Keratinocyte (primary cell): ENCODE measurements around the gene PIGS. TPM values are rescaled to one million over a fixed set of nuclear protein-coding genes. Genes with fewer than 3 reads are reported as not detected.
A peak's percentile ranks its signal among the peaks of the same experiment; 100 is the strongest.

Source experiments
- DNase-seq: peaks from one replicate; pipeline ENCODE4 v3.0.0-alpha.2; 2011; ENCODE audit warnings: low read depth, missing footprints, low spot score
- FAIRE-seq: peaks from 2 replicates; lab custom pipeline; 2011; peaks lifted over from hg19 to GRCh38; lab: Jason Lieb, UNC
- H2AFZ ChIP-seq: 2 replicates; pipeline ENCODE4 v1.6.0; 2012; ENCODE audit warnings: low read length, control low read depth, inconsistent platforms; ENCODE audit not compliant: control insufficient read depth
- H3K27ac ChIP-seq: 2 replicates; pipeline ENCODE4 v1.5.1; 2011; ENCODE audit warnings: low read length; ENCODE audit not compliant: control insufficient read depth, insufficient read depth
- H3K27me3 ChIP-seq: 3 replicates; pipeline ENCODE4 v1.6.0; 2011; ENCODE audit warnings: low read length; ENCODE audit not compliant: control insufficient read depth, insufficient read depth; ENCODE audit errors: extremely low read depth
- H3K36me3 ChIP-seq, 2 experiments: 2 replicates in 1 of 2; 3 replicates in 1 of 2; pipeline ENCODE4 v1.5.1; 2011; ENCODE audit warnings: low read length in 2 of 2, mild to moderate bottlenecking in 1 of 2; ENCODE audit not compliant: control insufficient read depth in 2 of 2, insufficient read depth in 2 of 2; ENCODE audit errors: extremely low read depth in 1 of 2
- H3K4me1 ChIP-seq: 3 replicates; pipeline ENCODE4 v1.5.1; 2011; ENCODE audit warnings: low read length; ENCODE audit not compliant: control insufficient read depth, insufficient read depth; ENCODE audit errors: extremely low read depth
- H3K4me2 ChIP-seq: 3 replicates; pipeline ENCODE4 v1.6.0; 2011; ENCODE audit warnings: low read depth, low read length; ENCODE audit not compliant: control insufficient read depth, insufficient read depth; ENCODE audit errors: extremely low read depth
- H3K4me3 ChIP-seq, 3 experiments: fragments of 200-600 bp in 1 of 3; sonication (generic) in 1 of 3; 2 replicates in 2 of 3; 3 replicates in 1 of 3; pipeline ENCODE4 v1.5.1; 2011 to 2016; ENCODE audit warnings: low read length in 3 of 3, mild to moderate bottlenecking in 3 of 3, control low read depth in 2 of 3, inconsistent platforms in 1 of 3, low read depth in 1 of 3, mixed read lengths in 1 of 3, mixed run types in 1 of 3, moderate library complexity in 1 of 3; ENCODE audit not compliant: control insufficient read depth in 2 of 3, insufficient read depth in 2 of 3; ENCODE audit errors: extremely low read depth in 1 of 3
- H3K79me2 ChIP-seq: 2 replicates; pipeline ENCODE4 v1.6.0; 2012; ENCODE audit warnings: low read length; ENCODE audit not compliant: control insufficient read depth, insufficient read depth
- H3K9ac ChIP-seq: 3 replicates; pipeline ENCODE4 v1.6.0; 2011; ENCODE audit warnings: low read length; ENCODE audit not compliant: control insufficient read depth, insufficient read depth; ENCODE audit errors: extremely low read depth
- H3K9me1 ChIP-seq: 3 replicates; pipeline ENCODE4 v1.6.0; 2011; ENCODE audit warnings: low read length; ENCODE audit not compliant: control insufficient read depth, insufficient read depth; ENCODE audit errors: extremely low read depth
- H3K9me3 ChIP-seq: 2 replicates; pipeline ENCODE4 v1.5.1; 2012; ENCODE audit warnings: low read depth, low read length; ENCODE audit not compliant: control insufficient read depth
- H4K20me1 ChIP-seq: 3 replicates; pipeline ENCODE4 v1.6.0; 2011; ENCODE audit warnings: low read length; ENCODE audit not compliant: control insufficient read depth, insufficient read depth; ENCODE audit errors: extremely low read depth
- CTCF ChIP-seq, 3 experiments: IDR thresholded peaks in 1 of 3; conservative IDR thresholded peaks in 1 of 3; optimal IDR thresholded peaks in 1 of 3; 2 replicates in 2 of 3; 3 replicates in 1 of 3; pipeline versions ENCODE3 to v1.5.1; 2011; ENCODE audit warnings: low read length in 3 of 3, mild to moderate bottlenecking in 3 of 3, moderate library complexity in 2 of 3, control low read depth in 1 of 3, inconsistent platforms in 1 of 3; ENCODE audit not compliant: insufficient read depth in 2 of 3; ENCODE audit errors: extremely low read depth in 1 of 3
- EZH2 ChIP-seq: IDR thresholded peaks from one replicate; pipeline ENCODE4 v1.6.1; 2012; ENCODE audit warnings: inconsistent platforms, mild to moderate bottlenecking, low read length, moderate library complexity
- dilution Hi-C: fragments of 300-500 bp; cut with MboI; formaldehyde crosslinking; loops from one replicate; pipeline ENCODE4 v1.7.0; 2020; ENCODE audit warnings: low sequenced_read_pairs; ENCODE audit not compliant: extremely low pct_ligation_motif_present
- polyA plus RNA-seq, 5 experiments: library from polyadenylated mRNA; depleted of rRNA in 3 of 5; stranded (reverse) in 3 of 5; stranded (forward) in 1 of 5; unstranded in 1 of 5; fragments of >200 nt; gene quantifications; 1 replicate in 1 of 5; 2 replicates in 3 of 5; 3 replicates in 1 of 5; pipeline versions ENCODE4 v1.2.1 to v1.2.3, GENCODE V29; 2011 to 2012; ENCODE audit warnings: missing spikeins in 2 of 5, low read depth in 1 of 5, low replicate concordance in 1 of 5

PIGS gene
- polyA plus RNA-seq, 1 donor (not counting 4 experiments of a cell fraction or from before 2014, with no cell fraction given): 33.6 TPM

GRCh38 chr17:28575126-28575795, 3.9 kb upstream of the PIGS start:
- no peak overlapping the region for H3K9ac ChIP-seq

GRCh38 chr17:28574526-28574925, 3.2 kb upstream of the PIGS start:
- no peaks in the 10 kb centered on the region for H3K9me3 ChIP-seq
- peaks cover 13% of the 10 kb centered on the region for H3K79me2 ChIP-seq
- H4K20me1 ChIP-seq: no peaks in the 10 kb centered on the region
- dilution Hi-C loops: no loop called here
- peaks cover 21% of the 10 kb centered on the region for H3K4me1 ChIP-seq
- H3K27me3 ChIP-seq: no peaks in the 10 kb centered on the region
- H3K27ac ChIP-seq: no peak overlapping the region
- H3K9me1 ChIP-seq: no peaks in the 10 kb centered on the region
- H3K36me3 ChIP-seq: peaks cover 12 to 20% of the 10 kb centered on the region in 2 experiments
- TF ChIP-seq EZH2 (no peak), CTCF (optimal IDR thresholded peaks at IDR 0.05 in 1 of 3, IDR thresholded peaks at IDR 0.05 in 1 of 3, conservative IDR thresholded peaks at IDR 0.05 in 1 of 3; ENCODE audit: extremely low read depth in 1 of 3, insufficient read depth in 2 of 3, low read length in 3 of 3) (peak in 2 of 3 experiments; percentile 22 to 39)
- no peak overlapping the region for H3K4me2 ChIP-seq
- FAIRE-seq (no peak), DNase-seq (no peak)
- no peak overlapping the region for H2AFZ ChIP-seq
- H3K4me3 ChIP-seq: no peak overlapping the region
- no peak overlapping the region for H3K9ac ChIP-seq

More at GRCh38 chr17:28575126-28575795, 3.9 kb upstream of the PIGS start:
- FAIRE-seq (no peak), DNase-seq (no peak)
- Histone ChIP-seq H2AFZ (no peak overlapping the region), H3K79me2 (peaks cover 8% of the 10 kb centered on the region), H4K20me1 (no peaks in the 10 kb centered on the region), H3K4me1 (peaks cover 20% of the 10 kb centered on the region), H3K27me3 (no peaks in the 10 kb centered on the region), H3K27ac (no peak overlapping the region), H3K4me3 (no peak overlapping the region), H3K36me3 (peaks cover 12 to 25% of the 10 kb centered on the region in 2 experiments), H3K4me2 (no peak overlapping the region), H3K9me3 (no peaks in the 10 kb centered on the region), H3K9me1 (no peaks in the 10 kb centered on the region)
- TF ChIP-seq EZH2 (no peak), CTCF (optimal IDR thresholded peaks at IDR 0.05 in 1 of 3, IDR thresholded peaks at IDR 0.05 in 1 of 3, conservative IDR thresholded peaks at IDR 0.05 in 1 of 3; ENCODE audit: extremely low read depth in 1 of 3, insufficient read depth in 2 of 3, low read length in 3 of 3) (peak in 2 of 3 experiments; percentile 16 to 17)
- dilution Hi-C loops: no loop called here
